Keratinocyte (primary cell): ENCODE results near the gene MAGEF1. TPM values are rescaled to one million over a fixed set of nuclear protein-coding genes. Genes with fewer than 3 reads are reported as not detected.

Source experiments
- DNase-seq: peaks from one replicate; pipeline ENCODE4 v3.0.0-alpha.2; 2011; ENCODE audit warnings: low read depth, missing footprints, low spot score
- FAIRE-seq: peaks from 2 replicates; lab custom pipeline; 2011; peaks lifted over from hg19 to GRCh38; lab: Jason Lieb, UNC
- H2AFZ ChIP-seq: 2 replicates; pipeline ENCODE4 v1.6.0; 2012; ENCODE audit warnings: low read length, control low read depth, inconsistent platforms; ENCODE audit not compliant: control insufficient read depth
- H3K27ac ChIP-seq: 2 replicates; pipeline ENCODE4 v1.5.1; 2011; ENCODE audit warnings: low read length; ENCODE audit not compliant: control insufficient read depth, insufficient read depth
- H3K27me3 ChIP-seq: 3 replicates; pipeline ENCODE4 v1.6.0; 2011; ENCODE audit warnings: low read length; ENCODE audit not compliant: control insufficient read depth, insufficient read depth; ENCODE audit errors: extremely low read depth
- H3K36me3 ChIP-seq, 2 experiments: 2 replicates in 1 of 2; 3 replicates in 1 of 2; pipeline ENCODE4 v1.5.1; 2011; ENCODE audit warnings: low read length in 2 of 2, mild to moderate bottlenecking in 1 of 2; ENCODE audit not compliant: control insufficient read depth in 2 of 2, insufficient read depth in 2 of 2; ENCODE audit errors: extremely low read depth in 1 of 2
- H3K4me1 ChIP-seq: 3 replicates; pipeline ENCODE4 v1.5.1; 2011; ENCODE audit warnings: low read length; ENCODE audit not compliant: control insufficient read depth, insufficient read depth; ENCODE audit errors: extremely low read depth
- H3K4me2 ChIP-seq: 3 replicates; pipeline ENCODE4 v1.6.0; 2011; ENCODE audit warnings: low read depth, low read length; ENCODE audit not compliant: control insufficient read depth, insufficient read depth; ENCODE audit errors: extremely low read depth
- H3K4me3 ChIP-seq, 3 experiments: fragments of 200-600 bp in 1 of 3; sonication (generic) in 1 of 3; 2 replicates in 2 of 3; 3 replicates in 1 of 3; pipeline ENCODE4 v1.5.1; 2011 to 2016; ENCODE audit warnings: low read length in 3 of 3, mild to moderate bottlenecking in 3 of 3, control low read depth in 2 of 3, inconsistent platforms in 1 of 3, low read depth in 1 of 3, mixed read lengths in 1 of 3, mixed run types in 1 of 3, moderate library complexity in 1 of 3; ENCODE audit not compliant: control insufficient read depth in 2 of 3, insufficient read depth in 2 of 3; ENCODE audit errors: extremely low read depth in 1 of 3
- H3K79me2 ChIP-seq: 2 replicates; pipeline ENCODE4 v1.6.0; 2012; ENCODE audit warnings: low read length; ENCODE audit not compliant: control insufficient read depth, insufficient read depth
- H3K9ac ChIP-seq: 3 replicates; pipeline ENCODE4 v1.6.0; 2011; ENCODE audit warnings: low read length; ENCODE audit not compliant: control insufficient read depth, insufficient read depth; ENCODE audit errors: extremely low read depth
- H3K9me1 ChIP-seq: 3 replicates; pipeline ENCODE4 v1.6.0; 2011; ENCODE audit warnings: low read length; ENCODE audit not compliant: control insufficient read depth, insufficient read depth; ENCODE audit errors: extremely low read depth
- H3K9me3 ChIP-seq: 2 replicates; pipeline ENCODE4 v1.5.1; 2012; ENCODE audit warnings: low read depth, low read length; ENCODE audit not compliant: control insufficient read depth
- H4K20me1 ChIP-seq: 3 replicates; pipeline ENCODE4 v1.6.0; 2011; ENCODE audit warnings: low read length; ENCODE audit not compliant: control insufficient read depth, insufficient read depth; ENCODE audit errors: extremely low read depth
- EZH2 ChIP-seq: IDR thresholded peaks from one replicate; pipeline ENCODE4 v1.6.1; 2012; ENCODE audit warnings: inconsistent platforms, mild to moderate bottlenecking, low read length, moderate library complexity
- dilution Hi-C: fragments of 300-500 bp; cut with MboI; formaldehyde crosslinking; loops from one replicate; pipeline ENCODE4 v1.7.0; 2020; ENCODE audit warnings: low sequenced_read_pairs; ENCODE audit not compliant: extremely low pct_ligation_motif_present
- polyA plus RNA-seq, 5 experiments: library from polyadenylated mRNA; depleted of rRNA in 3 of 5; stranded (reverse) in 3 of 5; stranded (forward) in 1 of 5; unstranded in 1 of 5; fragments of >200 nt; gene quantifications; 1 replicate in 1 of 5; 2 replicates in 3 of 5; 3 replicates in 1 of 5; pipeline versions ENCODE4 v1.2.1 to v1.2.3, GENCODE V29; 2011 to 2012; ENCODE audit warnings: missing spikeins in 2 of 5, low read depth in 1 of 5, low replicate concordance in 1 of 5
- TF ChIP-seq, protein P1 (sequence below), 3 experiments: IDR thresholded peaks in 1 of 3; conservative IDR thresholded peaks in 1 of 3; optimal IDR thresholded peaks in 1 of 3; 2 replicates in 2 of 3; 3 replicates in 1 of 3; pipeline versions ENCODE3 to v1.5.1; 2011; ENCODE audit warnings: low read length in 3 of 3, mild to moderate bottlenecking in 3 of 3, moderate library complexity in 2 of 3, control low read depth in 1 of 3, inconsistent platforms in 1 of 3; ENCODE audit not compliant: insufficient read depth in 2 of 3; ENCODE audit errors: extremely low read depth in 1 of 3

The MAGEF1 gene
- polyA plus RNA-seq, 1 donor (not counting 4 experiments of a cell fraction or from before 2014, with no cell fraction given) = 11.8 TPM

DNA sequence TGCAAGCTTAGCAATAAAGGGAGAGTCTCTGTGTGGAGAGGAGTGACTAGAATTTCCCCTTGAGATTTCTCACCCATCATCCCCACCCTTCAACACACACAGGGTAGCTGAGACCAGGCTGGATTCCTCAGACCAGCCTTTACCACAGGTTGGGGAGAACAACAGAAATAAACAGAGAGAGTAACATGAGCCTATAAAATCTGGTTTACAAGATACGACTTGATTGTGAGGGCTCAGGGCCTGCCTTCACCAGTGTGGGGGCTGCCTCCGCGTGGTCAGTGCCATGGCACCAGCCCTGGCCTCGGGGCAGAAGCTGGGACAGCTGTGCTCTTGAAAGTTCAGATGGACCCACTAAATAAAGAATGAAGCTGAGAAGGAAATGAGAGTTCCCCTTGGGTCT is 14.6 kb upstream of the MAGEF1 start:
- no peak overlapping the region for H2AFZ ChIP-seq
- H3K79me2 ChIP-seq = no peaks in the 10 kb centered on the region
- H3K9ac ChIP-seq = no peak overlapping the region
- H3K36me3 ChIP-seq = no peaks in the 10 kb centered on the region
- no peak overlapping the region for H3K4me3 ChIP-seq
- no peaks in the 10 kb centered on the region for H3K9me3 ChIP-seq
- H3K27me3 ChIP-seq = no peaks in the 10 kb centered on the region
- H3K27ac ChIP-seq = no peak overlapping the region
- H3K9me1 ChIP-seq = no peaks in the 10 kb centered on the region
- peaks cover 6% of the 10 kb centered on the region for H3K4me1 ChIP-seq
- FAIRE-seq = no peak
- H3K4me2 ChIP-seq = no peak overlapping the region
- TF ChIP-seq, protein P1, sequence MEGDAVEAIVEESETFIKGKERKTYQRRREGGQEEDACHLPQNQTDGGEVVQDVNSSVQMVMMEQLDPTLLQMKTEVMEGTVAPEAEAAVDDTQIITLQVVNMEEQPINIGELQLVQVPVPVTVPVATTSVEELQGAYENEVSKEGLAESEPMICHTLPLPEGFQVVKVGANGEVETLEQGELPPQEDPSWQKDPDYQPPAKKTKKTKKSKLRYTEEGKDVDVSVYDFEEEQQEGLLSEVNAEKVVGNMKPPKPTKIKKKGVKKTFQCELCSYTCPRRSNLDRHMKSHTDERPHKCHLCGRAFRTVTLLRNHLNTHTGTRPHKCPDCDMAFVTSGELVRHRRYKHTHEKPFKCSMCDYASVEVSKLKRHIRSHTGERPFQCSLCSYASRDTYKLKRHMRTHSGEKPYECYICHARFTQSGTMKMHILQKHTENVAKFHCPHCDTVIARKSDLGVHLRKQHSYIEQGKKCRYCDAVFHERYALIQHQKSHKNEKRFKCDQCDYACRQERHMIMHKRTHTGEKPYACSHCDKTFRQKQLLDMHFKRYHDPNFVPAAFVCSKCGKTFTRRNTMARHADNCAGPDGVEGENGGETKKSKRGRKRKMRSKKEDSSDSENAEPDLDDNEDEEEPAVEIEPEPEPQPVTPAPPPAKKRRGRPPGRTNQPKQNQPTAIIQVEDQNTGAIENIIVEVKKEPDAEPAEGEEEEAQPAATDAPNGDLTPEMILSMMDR (optimal IDR thresholded peaks at IDR 0.05 in 1 of 3, IDR thresholded peaks at IDR 0.05 in 1 of 3, conservative IDR thresholded peaks at IDR 0.05 in 1 of 3; ENCODE audit: extremely low read depth in 1 of 3, insufficient read depth in 2 of 3, low read length in 3 of 3) = no peak
- no peak for TF ChIP-seq EZH2
- DNase-seq = no peak
- dilution Hi-C loops = no loop called here
- no peaks in the 10 kb centered on the region for H4K20me1 ChIP-seq

DNA sequence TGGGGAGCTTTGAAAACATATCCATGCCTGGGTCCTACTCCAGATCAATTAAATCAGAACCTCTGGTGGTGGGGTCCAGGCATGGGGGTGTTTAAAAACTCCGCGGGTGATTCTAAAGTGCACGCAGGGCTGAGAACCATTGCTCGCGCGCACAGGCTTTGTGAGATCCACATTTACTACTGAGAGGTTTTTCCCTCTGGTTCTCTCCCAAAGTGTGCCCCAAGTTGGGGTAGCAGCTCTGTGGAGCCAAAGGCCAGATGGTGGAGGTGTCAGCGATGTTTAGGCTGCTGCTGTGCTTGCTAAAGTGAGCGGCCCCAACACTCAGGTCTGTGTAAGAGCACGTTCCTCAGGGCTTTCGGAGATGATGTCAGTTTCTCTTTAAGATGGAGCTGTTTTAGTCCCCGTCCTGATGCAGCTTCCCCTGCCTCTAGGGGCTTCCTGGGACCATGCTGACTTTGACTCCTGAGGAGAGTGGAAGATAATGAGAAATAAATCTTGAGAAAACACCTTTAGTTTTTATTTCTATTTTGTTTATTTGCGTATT is 13.4 kb upstream of the MAGEF1 start:
- Histone ChIP-seq H3K4me2 (no peak overlapping the region), H3K9me1 (no peaks in the 10 kb centered on the region), H4K20me1 (no peaks in the 10 kb centered on the region), H3K79me2 (no peaks in the 10 kb centered on the region), H3K4me1 (peaks cover 6% of the 10 kb centered on the region), H3K36me3 (no peaks in the 10 kb centered on the region), H3K4me3 (no peak overlapping the region), H3K27me3 (no peaks in the 10 kb centered on the region), H3K9ac (no peak overlapping the region), H3K27ac (no peak overlapping the region), H3K9me3 (no peaks in the 10 kb centered on the region), H2AFZ (no peak overlapping the region)
- DNase-seq (no peak), FAIRE-seq (no peak)
- TF ChIP-seq EZH2 = no peak
- TF ChIP-seq, protein P1 (optimal IDR thresholded peaks at IDR 0.05 in 1 of 3, IDR thresholded peaks at IDR 0.05 in 1 of 3, conservative IDR thresholded peaks at IDR 0.05 in 1 of 3; ENCODE audit: extremely low read depth in 1 of 3, insufficient read depth in 2 of 3, low read length in 3 of 3) = no peak
- dilution Hi-C loops = no loop called here
